Stimulated activated CD8-positive, alpha-beta memory T cell treated with anti-CD3 and anti-CD28 coated beads, Interleukin-12 subunit alpha, Interleukin-12 subunit beta, amount 100 ng/mL, for 4 hours (primary cell): ENCODE results near the gene COL23A1.

Experiments used
- DNase-seq: peaks from one replicate; pipeline ENCODE4 v3.0.0-alpha.2; 2020; ENCODE audit warnings: low read depth

COL23A1 gene

GRCh38 chr5:178339272-178339671, 250.9 kb downstream of the COL23A1 start:
- DNase-seq = no peak

GRCh38 chr5:178338750-178339144, 251.4 kb downstream of the COL23A1 start:
- DNase-seq = no peak

- no peak for DNase-seq
Observed at GRCh38 chr5:178338126-178338749, 252.0 kb downstream of the COL23A1 start.

GRCh38 chr5:178337334-178337741, 252.9 kb downstream of the COL23A1 start:
- DNase-seq = no peak

- no peak for DNase-seq
Observed at GRCh38 chr5:178336889-178337288, 253.3 kb downstream of the COL23A1 start.

- no peak for DNase-seq
Observed at GRCh38 chr5:178335302-178336030, 254.7 kb downstream of the COL23A1 start.

GRCh38 chr5:178334861-178335260, 255.3 kb downstream of the COL23A1 start:
- DNase-seq = no peak

GRCh38 chr5:178333821-178334481, 256.2 kb downstream of the COL23A1 start:
- no peak for DNase-seq

- no peak for DNase-seq
Observed at GRCh38 chr5:178332210-178332641, 258.0 kb downstream of the COL23A1 start.

- DNase-seq = no peak
Observed at GRCh38 chr5:178331491-178331996, 258.6 kb downstream of the COL23A1 start.

- no peak for DNase-seq
Observed at GRCh38 chr5:178330791-178331404, 259.3 kb downstream of the COL23A1 start.

GRCh38 chr5:178328826-178329730, 261.1 kb downstream of the COL23A1 start:
- no peak for DNase-seq

- no peak for DNase-seq
Observed at GRCh38 chr5:178327931-178328711, 262.1 kb downstream of the COL23A1 start.

GRCh38 chr5:178327446-178327845, 262.7 kb downstream of the COL23A1 start:
- DNase-seq = no peak

GRCh38 chr5:178326374-178326715, 263.8 kb downstream of the COL23A1 start:
- DNase-seq = no peak

- no peak for DNase-seq
Observed at GRCh38 chr5:178325679-178326373, 264.4 kb downstream of the COL23A1 start.

GRCh38 chr5:178325311-178325678, 264.9 kb downstream of the COL23A1 start:
- DNase-seq = no peak

- DNase-seq = no peak
Observed at GRCh38 chr5:178324481-178325310, 265.5 kb downstream of the COL23A1 start.

GRCh38 chr5:178323961-178324360, 266.2 kb downstream of the COL23A1 start:
- no peak for DNase-seq
